Kidney glomerular epithelial cell (primary cell): ENCODE measurements around the gene ZNF814.
"Not testable (repeated sequence)": the region's sequence is repeated elsewhere in the genome, so short reads cannot be mapped to it uniquely, and the experiment has no call there.

Experiments
- DNase-seq: peaks from one replicate; lab custom pipeline; 2025; lab: John Stamatoyannopoulos, UW

Gene ZNF814

GRCh38 chr19:57816652-57817051 is 72.2 kb downstream of the ZNF814 start:
- DNase-seq, result no peak

GRCh38 chr19:57815247-57816075 is 73.4 kb downstream of the ZNF814 start:
- DNase-seq, result no peak

GRCh38 chr19:57814505-57815246 is 74.2 kb downstream of the ZNF814 start, which contains the start of gene ZNF552:
TSS of gene ZNF552 (minus strand) at chr19:57814913. CDS start at chr19:57814743, 170 bp downstream.
- DNase-seq, result peak; percentile 91

- DNase-seq, result no peak
Observed at GRCh38 chr19:57813919-57814504, 74.8 kb downstream of the ZNF814 start.

- not testable (repeated sequence) for DNase-seq
Observed at GRCh38 chr19:57812975-57813820, 75.6 kb downstream of the ZNF814 start.

GRCh38 chr19:57812226-57812625 is 76.6 kb downstream of the ZNF814 start:
- DNase-seq, result no peak

- not testable (repeated sequence) for DNase-seq
Observed at GRCh38 chr19:57810410-57811295, 78.2 kb downstream of the ZNF814 start.

GRCh38 chr19:57807541-57807940 is 81.3 kb downstream of the ZNF814 start:
- DNase-seq, result no peak

- peak; percentile 78 for DNase-seq
Observed at GRCh38 chr19:57803594-57804325, 85.1 kb downstream of the ZNF814 start.

- peak; percentile 41 for DNase-seq
Observed at GRCh38 chr19:57803265-57803593, 85.6 kb downstream of the ZNF814 start.

GRCh38 chr19:57802269-57802668 is 86.6 kb downstream of the ZNF814 start:
- DNase-seq, result no peak

GRCh38 chr19:57800696-57801095 is 88.1 kb downstream of the ZNF814 start:
- DNase-seq, result no peak
